22Rv1 (cell line): ENCODE data around the gene TRIO.

Source experiments
- H3K27ac ChIP-seq: fragments of 450-650 bp; 2 replicates; pipeline ENCODE4 v1.5.1; 2017
- CTCF ChIP-seq: fragments of 450-650 bp; IDR thresholded peaks from 2 replicates; pipeline ENCODE4 v1.5.1; 2017; ENCODE audit warnings: mild to moderate bottlenecking
- ZFX ChIP-seq: fragments of 450-650 bp; IDR thresholded peaks from 2 replicates; pipeline ENCODE4 v1.6.1; 2017; ENCODE audit warnings: antibody characterized with exemption, borderline replicate concordance

TRIO gene

GRCh38 chr5:14355391-14355790, 212.2 kb downstream of the TRIO start:
- TF ChIP-seq CTCF (no peak), ZFX (no peak)

GRCh38 chr5:14356305-14356704, 213.2 kb downstream of the TRIO start:
- no peak overlapping the region for H3K27ac ChIP-seq
- no peak for TF ChIP-seq ZFX
- TF ChIP-seq CTCF: no peak

More at GRCh38 chr5:14355391-14355790, 212.2 kb downstream of the TRIO start:
- H3K27ac ChIP-seq: no peak overlapping the region

GRCh38 chr5:14357441-14357840, 214.3 kb downstream of the TRIO start:
- H3K27ac ChIP-seq: no peak overlapping the region
- no peak for TF ChIP-seq CTCF
- no peak for TF ChIP-seq ZFX

GRCh38 chr5:14357851-14358250, 214.7 kb downstream of the TRIO start:
- TF ChIP-seq ZFX (no peak), CTCF (no peak)

GRCh38 chr5:14358536-14358935, 215.4 kb downstream of the TRIO start:
- no peak for TF ChIP-seq CTCF
- TF ChIP-seq ZFX: no peak
- no peak overlapping the region for H3K27ac ChIP-seq

More at GRCh38 chr5:14357851-14358250, 214.7 kb downstream of the TRIO start:
- no peak overlapping the region for H3K27ac ChIP-seq

GRCh38 chr5:14359069-14360043, 216.2 kb downstream of the TRIO start:
- no peak overlapping the region for H3K27ac ChIP-seq
- TF ChIP-seq ZFX (no peak), CTCF (no peak)

- TF ChIP-seq ZFX (no peak), CTCF (no peak)
- no peak overlapping the region for H3K27ac ChIP-seq
Measured at GRCh38 chr5:14362491-14362890, 219.3 kb downstream of the TRIO start.
